22Rv1 (cell line): ENCODE results near the gene GAB2.

Experiments used
- H3K27ac ChIP-seq: fragments of 450-650 bp; 2 replicates; pipeline ENCODE4 v1.5.1; 2017
- CTCF ChIP-seq: fragments of 450-650 bp; IDR thresholded peaks from 2 replicates; pipeline ENCODE4 v1.5.1; 2017; ENCODE audit warnings: mild to moderate bottlenecking
- ZFX ChIP-seq: fragments of 450-650 bp; IDR thresholded peaks from 2 replicates; pipeline ENCODE4 v1.6.1; 2017; ENCODE audit warnings: antibody characterized with exemption, borderline replicate concordance

The GAB2 gene

GRCh38 chr11:78349624-78350023 lies 68.0 kb downstream of the GAB2 start:
- TF ChIP-seq ZFX (no peak), CTCF (no peak)
- H3K27ac ChIP-seq, result no peak overlapping the region

- TF ChIP-seq CTCF (no peak), ZFX (no peak)
- no peak overlapping the region for H3K27ac ChIP-seq
Measured at GRCh38 chr11:78349114-78349513, 68.5 kb downstream of the GAB2 start.

GRCh38 chr11:78347956-78348355 lies 69.7 kb downstream of the GAB2 start:
- H3K27ac ChIP-seq, result no peak overlapping the region
- no peak for TF ChIP-seq ZFX
- TF ChIP-seq CTCF, result no peak

GRCh38 chr11:78346799-78347198 lies 70.8 kb downstream of the GAB2 start:
- H3K27ac ChIP-seq, result no peak overlapping the region
- no peak for TF ChIP-seq ZFX
- TF ChIP-seq CTCF, result no peak

GRCh38 chr11:78345450-78345849 lies 72.2 kb downstream of the GAB2 start:
- H3K27ac ChIP-seq, result no peak overlapping the region
- no peak for TF ChIP-seq CTCF
- no peak for TF ChIP-seq ZFX

GRCh38 chr11:78344676-78345075 lies 72.9 kb downstream of the GAB2 start:
- TF ChIP-seq ZFX, result no peak
- no peak for TF ChIP-seq CTCF
- H3K27ac ChIP-seq, result no peak overlapping the region

- TF ChIP-seq CTCF, result no peak
- TF ChIP-seq ZFX, result no peak
- no peak overlapping the region for H3K27ac ChIP-seq
Measured at GRCh38 chr11:78344094-78344493, 73.5 kb downstream of the GAB2 start.
